ELF-1 (cell line): ENCODE data around the gene SLC5A6.
"Not testable (repeated sequence)": the region's sequence is repeated elsewhere in the genome, so short reads cannot be mapped to it uniquely, and the experiment has no call there.

Experiments used
- DNase-seq: peaks from one replicate; pipeline ENCODE4 v3.0.0-alpha.2; 2016; ENCODE audit warnings: low read depth, low spot score

Gene SLC5A6

GRCh38 chr2:27205206-27205605 lies 6.9 kb downstream of the SLC5A6 start:
- DNase-seq = no peak

- no peak for DNase-seq
These were observed 7.5 kb downstream of the SLC5A6 start for GRCh38 chr2:27204566-27204965.

GRCh38 chr2:27203741-27204140 lies 8.3 kb downstream of the SLC5A6 start:
- no peak for DNase-seq

- DNase-seq = no peak
These were observed 9.2 kb downstream of the SLC5A6 start for GRCh38 chr2:27202854-27203253.

- DNase-seq = no peak
These were observed 10.4 kb downstream of the SLC5A6 start for GRCh38 chr2:27201675-27202074.

GRCh38 chr2:27199241-27199640 lies 12.8 kb downstream of the SLC5A6 start:
- no peak for DNase-seq

GRCh38 chr2:27198627-27199026 lies 13.4 kb downstream of the SLC5A6 start:
- DNase-seq = peak; percentile 9

GRCh38 chr2:27198068-27198467 lies 14.0 kb downstream of the SLC5A6 start:
- DNase-seq = not testable (repeated sequence)

GRCh38 chr2:27195799-27196198 lies 16.3 kb downstream of the SLC5A6 start:
- DNase-seq = not testable (repeated sequence)

GRCh38 chr2:27194538-27195354 lies 17.3 kb downstream of the SLC5A6 start:
- no peak for DNase-seq

GRCh38 chr2:27191070-27191829 lies 20.8 kb downstream of the SLC5A6 start:
- DNase-seq = peak; percentile 39

- DNase-seq = no peak
These were observed 22.1 kb downstream of the SLC5A6 start for GRCh38 chr2:27189989-27190388.

GRCh38 chr2:27186613-27187345 lies 25.3 kb downstream of the SLC5A6 start:
- no peak for DNase-seq

- no peak for DNase-seq
These were observed 26.6 kb downstream of the SLC5A6 start for GRCh38 chr2:27185331-27186026.

GRCh38 chr2:27184115-27184514 lies 28.0 kb downstream of the SLC5A6 start:
- DNase-seq = no peak

GRCh38 chr2:27182346-27182745 lies 29.7 kb downstream of the SLC5A6 start:
- no peak for DNase-seq

GRCh38 chr2:27179344-27180000 lies 32.6 kb downstream of the SLC5A6 start:
- DNase-seq = no peak

- DNase-seq = no peak
These were observed 33.6 kb downstream of the SLC5A6 start for GRCh38 chr2:27178469-27178868.

- DNase-seq = no peak
These were observed 34.4 kb downstream of the SLC5A6 start for GRCh38 chr2:27177441-27178351.

- DNase-seq = not testable (repeated sequence)
These were observed 36.3 kb downstream of the SLC5A6 start for GRCh38 chr2:27175781-27176180.
